Upper lobe of left lung (tissue), 6 donors: ENCODE results near the gene SELENOW. TPM values are rescaled to one million over a fixed set of nuclear protein-coding genes. Genes with fewer than 3 reads are reported as not detected.
"Not testable (repeated sequence)": the region's sequence is repeated elsewhere in the genome, so short reads cannot be mapped to it uniquely, and the experiment has no call there.

ENCODE experiments used
- ATAC-seq, 2 donors: fragments of 200-7000 bp; cut with Tn5 transposase; one replicate each; pipeline ENCODE4 v1.9.1; 2022; ENCODE audit warnings: mild to moderate bottlenecking in 2 of 2, moderate library complexity in 2 of 2; ENCODE audit not compliant: low FRiP score in 2 of 2
- DNase-seq, 2 donors: peaks; one replicate each; pipeline ENCODE4 v3.0.0-alpha.2; 2019 to 2020
- H3K27ac ChIP-seq, 4 donors: fragments of 200-600 bp; sonication (generic); one replicate each; pipeline ENCODE4 v1.5.1; 2016 to 2019
- H3K27me3 ChIP-seq, 4 donors: fragments of 200-600 bp; sonication (generic); one replicate each; pipeline ENCODE4 v1.5.1; 2017 to 2019
- H3K36me3 ChIP-seq, 4 donors: fragments of 200-600 bp; sonication (generic); one replicate each; pipeline ENCODE4 v1.5.1; 2016 to 2019
- H3K4me1 ChIP-seq, 4 donors: fragments of 200-600 bp; sonication (generic); one replicate each; pipeline ENCODE4 v1.5.1; 2018 to 2019
- H3K4me3 ChIP-seq, 4 donors: fragments of 200-600 bp; sonication (generic); one replicate each; pipeline ENCODE4 v1.5.1; 2017 to 2019; ENCODE audit warnings: mild to moderate bottlenecking in 2 of 4, moderate library complexity in 1 of 4
- H3K9me3 ChIP-seq, 4 donors: fragments of 200-600 bp; sonication (generic); one replicate each; pipeline ENCODE4 v1.5.1; 2018 to 2019
- EP300 ChIP-seq, 4 donors: sonication (generic); formaldehyde crosslinking; IDR thresholded peaks; one replicate each; pipeline ENCODE4 v1.5.1; 2017; ENCODE audit warnings: antibody characterized with exemption in 4 of 4, control low read depth in 2 of 4
- POLR2A ChIP-seq, 4 donors: fragments of 450-650 bp; IDR thresholded peaks; one replicate each; pipeline ENCODE4 v1.5.1; 2016 to 2017; ENCODE audit warnings: antibody characterized with exemption in 4 of 4, mild to moderate bottlenecking in 2 of 4
- POLR2AphosphoS5 ChIP-seq, 2 donors: sonication (generic); formaldehyde crosslinking; IDR thresholded peaks; one replicate each; pipeline ENCODE4 v1.5.1; 2017; ENCODE audit warnings: antibody characterized with exemption in 2 of 2
- WGBS, 2 donors: methylation state at CpG; one replicate each; pipeline ENCODE4 v1.1.5; 2017 to 2018; 5-methylcytosine and 5-hydroxymethylcytosine counted together
- total RNA-seq, 6 donors: library from RNA; depleted of rRNA in 4 of 6; stranded (reverse); fragments of >200 nt in 4 of 6; gene quantifications; one replicate each; pipeline versions ENCODE4 v1.1.0 to v1.2.1, GENCODE V29; 2016 to 2021
- TF ChIP-seq, protein P1 (sequence below), 6 experiments: fragments of 450-650 bp in 4 of 6; fragments of 200-600 bp in 2 of 6; sonication (generic) in 2 of 6; IDR thresholded peaks; one replicate each; pipeline ENCODE4 v1.5.1; 2016 to 2019; ENCODE audit warnings: antibody characterized with exemption in 6 of 6
- donor health status: DM: no; HTN: no; CAD: no; lungs with moderate emphysema.
- donor health status: DM: no; HTN: yes; CAD: no; lungs with severe emphysema.

SELENOW gene
- total RNA-seq, 6 donors from 2014 or later, result 194 to 455 (median 325) TPM

DNA sequence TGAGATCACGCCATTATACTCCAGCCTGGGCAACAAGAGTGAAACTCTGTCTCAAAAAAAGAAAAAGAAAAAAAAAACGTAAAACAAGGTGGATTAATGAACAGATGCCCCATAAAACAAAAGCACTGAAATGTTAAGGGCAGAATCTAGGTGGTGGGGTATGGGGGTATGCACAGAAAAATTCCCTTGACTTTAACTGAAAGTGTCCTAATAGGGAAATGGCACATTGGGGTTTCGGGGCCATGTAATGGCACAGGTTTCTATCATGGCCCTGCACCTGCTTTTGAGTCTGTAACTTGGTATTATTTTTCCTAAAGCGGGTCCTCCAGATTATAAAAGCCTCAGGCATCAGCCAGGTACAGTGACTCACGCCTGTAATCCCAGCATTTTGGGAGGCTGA, 16.9 kb upstream of the SELENOW start:
- TF ChIP-seq EP300 (IDR thresholded peaks at IDR 0.05) (no peak), POLR2A (IDR thresholded peaks at IDR 0.05) (no peak), POLR2AphosphoS5 (IDR thresholded peaks at IDR 0.05) (no peak)
- TF ChIP-seq, protein P1, sequence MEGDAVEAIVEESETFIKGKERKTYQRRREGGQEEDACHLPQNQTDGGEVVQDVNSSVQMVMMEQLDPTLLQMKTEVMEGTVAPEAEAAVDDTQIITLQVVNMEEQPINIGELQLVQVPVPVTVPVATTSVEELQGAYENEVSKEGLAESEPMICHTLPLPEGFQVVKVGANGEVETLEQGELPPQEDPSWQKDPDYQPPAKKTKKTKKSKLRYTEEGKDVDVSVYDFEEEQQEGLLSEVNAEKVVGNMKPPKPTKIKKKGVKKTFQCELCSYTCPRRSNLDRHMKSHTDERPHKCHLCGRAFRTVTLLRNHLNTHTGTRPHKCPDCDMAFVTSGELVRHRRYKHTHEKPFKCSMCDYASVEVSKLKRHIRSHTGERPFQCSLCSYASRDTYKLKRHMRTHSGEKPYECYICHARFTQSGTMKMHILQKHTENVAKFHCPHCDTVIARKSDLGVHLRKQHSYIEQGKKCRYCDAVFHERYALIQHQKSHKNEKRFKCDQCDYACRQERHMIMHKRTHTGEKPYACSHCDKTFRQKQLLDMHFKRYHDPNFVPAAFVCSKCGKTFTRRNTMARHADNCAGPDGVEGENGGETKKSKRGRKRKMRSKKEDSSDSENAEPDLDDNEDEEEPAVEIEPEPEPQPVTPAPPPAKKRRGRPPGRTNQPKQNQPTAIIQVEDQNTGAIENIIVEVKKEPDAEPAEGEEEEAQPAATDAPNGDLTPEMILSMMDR (IDR thresholded peaks at IDR 0.05), result no peak
- Histone ChIP-seq H3K4me3 (no peak overlapping the region), H3K9me3 (no peaks in the 10 kb centered on the region), H3K4me1 (no peaks in the 10 kb centered on the region), H3K36me3 (peaks cover 7 to 40% (median 20%) of the 10 kb centered on the region in 4 donors), H3K27ac (no peak overlapping the region), H3K27me3 (no peaks in the 10 kb centered on the region)
- no peak for ATAC-seq
- WGBS, 2 donors, result 80 to 86% methylated on average over 5 of the region's 5 CpGs
- DNase-seq, result no peak

DNA sequence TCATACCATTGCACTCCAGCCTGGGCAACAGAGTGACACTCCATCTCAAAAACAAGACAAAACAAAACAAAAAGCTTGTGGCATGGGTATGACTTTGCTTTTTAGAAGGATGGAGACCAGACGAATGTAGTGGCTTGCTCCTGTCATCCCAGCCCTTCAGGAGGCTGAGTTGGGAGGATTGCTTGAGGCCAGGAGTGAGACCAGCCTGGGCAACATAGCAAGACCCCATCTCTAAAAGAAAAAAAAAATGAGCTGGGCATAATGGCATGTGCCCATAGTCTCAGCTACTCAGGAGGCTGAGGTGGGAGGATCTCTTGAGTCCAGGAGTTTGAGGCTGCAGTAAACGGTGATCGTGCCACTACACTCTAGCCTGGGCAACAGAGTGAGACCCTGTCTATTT, 16.4 kb upstream of the SELENOW start:
- ATAC-seq (no peak), DNase-seq (no peak)
- no peak overlapping the region for H3K27ac ChIP-seq
- H3K36me3 ChIP-seq, result peaks cover 1 to 34% (median 14%) of the 10 kb centered on the region in 4 donors
- TF ChIP-seq POLR2A (IDR thresholded peaks at IDR 0.05), result no peak
- TF ChIP-seq POLR2AphosphoS5 (IDR thresholded peaks at IDR 0.05), result no peak
- TF ChIP-seq EP300 (IDR thresholded peaks at IDR 0.05), result no peak
- TF ChIP-seq, protein P1 (IDR thresholded peaks at IDR 0.05), result no peak
- H3K27me3 ChIP-seq, result no peaks in the 10 kb centered on the region
- H3K4me3 ChIP-seq, result no peak overlapping the region
- no peaks in the 10 kb centered on the region for H3K4me1 ChIP-seq
- H3K9me3 ChIP-seq, result no peaks in the 10 kb centered on the region
- WGBS, 2 donors, result 91% methylated on average over 2 to 3 of the region's 3 CpGs

DNA sequence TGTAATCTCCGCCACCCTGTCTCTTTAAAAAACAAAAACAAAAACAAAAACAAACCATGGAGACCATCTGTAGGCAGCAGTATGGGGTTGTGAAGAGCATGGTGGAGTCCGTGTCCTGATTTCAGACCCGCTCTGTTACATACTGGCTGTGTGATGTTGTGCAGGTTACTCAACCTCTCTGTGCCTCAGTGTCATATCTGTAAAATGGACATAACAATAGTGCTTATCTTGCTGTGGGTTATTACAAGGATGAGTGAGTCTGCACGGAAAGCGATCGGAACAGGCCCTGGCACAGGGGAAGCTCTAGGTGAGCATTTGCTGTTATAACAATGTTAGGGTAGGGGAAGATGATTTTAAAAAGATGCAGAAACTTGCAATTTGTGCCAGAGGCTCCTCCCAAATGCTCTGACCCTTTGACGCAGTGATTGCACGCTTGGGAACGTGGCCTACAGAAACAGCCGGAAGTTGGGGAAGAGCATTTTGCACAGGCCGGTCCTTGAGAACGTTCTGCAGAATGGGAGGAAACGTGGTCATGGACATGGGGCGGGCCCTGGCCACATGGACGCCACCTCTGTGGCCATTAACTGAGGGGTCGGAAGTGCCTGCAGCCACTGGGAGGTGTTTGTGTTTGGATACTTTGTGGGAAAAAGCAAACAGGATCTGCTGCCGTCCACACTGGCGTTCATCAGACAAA, 15.7 kb upstream of the SELENOW start:
- H3K4me1 ChIP-seq, result no peaks in the 10 kb centered on the region
- H3K27me3 ChIP-seq, result no peaks in the 10 kb centered on the region
- ATAC-seq (no peak), DNase-seq (no peak)
- peak in 1 of 2 donors; percentile 19 for TF ChIP-seq POLR2AphosphoS5 (IDR thresholded peaks at IDR 0.05)
- TF ChIP-seq EP300 (IDR thresholded peaks at IDR 0.05), result no peak
- no peak overlapping the region for H3K27ac ChIP-seq
- H3K4me3 ChIP-seq, result no peak overlapping the region
- H3K9me3 ChIP-seq, result no peaks in the 10 kb centered on the region
- WGBS, 2 donors, result 52 to 62% methylated on average over 18 of the region's 18 CpGs
- H3K36me3 ChIP-seq, result peaks cover 0 to 28% (median 8%) of the 10 kb centered on the region in 4 donors

DNA sequence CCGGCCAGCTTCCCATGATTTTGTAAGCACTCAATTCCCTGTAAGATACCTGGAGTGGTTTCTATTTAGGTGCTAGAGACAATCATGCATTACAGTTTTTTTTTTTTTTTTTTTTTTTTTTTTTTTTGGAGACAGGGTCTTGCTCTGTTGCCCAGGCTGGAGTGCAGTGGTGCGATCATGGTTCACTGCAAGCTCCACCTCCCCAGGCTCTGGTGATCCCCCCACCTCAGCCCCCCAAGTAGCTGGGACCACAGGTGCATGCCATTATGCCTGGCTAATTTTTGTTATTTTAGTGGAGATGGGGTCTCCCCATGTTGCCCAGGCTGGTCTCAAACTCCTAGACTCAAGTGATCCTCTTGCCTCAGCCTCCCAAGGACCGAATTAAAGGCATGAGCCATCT, 13.8 kb upstream of the SELENOW start:
- DNase-seq, H3K9me3 ChIP-seq, H3K27ac ChIP-seq, H3K27me3 ChIP-seq, H3K4me3 ChIP-seq, H3K36me3 ChIP-seq, H3K4me1 ChIP-seq, ATAC-seq: not testable (repeated sequence)
- 93 to 97% methylated on average over 3 of the region's 3 CpGs for WGBS, 2 donors

DNA sequence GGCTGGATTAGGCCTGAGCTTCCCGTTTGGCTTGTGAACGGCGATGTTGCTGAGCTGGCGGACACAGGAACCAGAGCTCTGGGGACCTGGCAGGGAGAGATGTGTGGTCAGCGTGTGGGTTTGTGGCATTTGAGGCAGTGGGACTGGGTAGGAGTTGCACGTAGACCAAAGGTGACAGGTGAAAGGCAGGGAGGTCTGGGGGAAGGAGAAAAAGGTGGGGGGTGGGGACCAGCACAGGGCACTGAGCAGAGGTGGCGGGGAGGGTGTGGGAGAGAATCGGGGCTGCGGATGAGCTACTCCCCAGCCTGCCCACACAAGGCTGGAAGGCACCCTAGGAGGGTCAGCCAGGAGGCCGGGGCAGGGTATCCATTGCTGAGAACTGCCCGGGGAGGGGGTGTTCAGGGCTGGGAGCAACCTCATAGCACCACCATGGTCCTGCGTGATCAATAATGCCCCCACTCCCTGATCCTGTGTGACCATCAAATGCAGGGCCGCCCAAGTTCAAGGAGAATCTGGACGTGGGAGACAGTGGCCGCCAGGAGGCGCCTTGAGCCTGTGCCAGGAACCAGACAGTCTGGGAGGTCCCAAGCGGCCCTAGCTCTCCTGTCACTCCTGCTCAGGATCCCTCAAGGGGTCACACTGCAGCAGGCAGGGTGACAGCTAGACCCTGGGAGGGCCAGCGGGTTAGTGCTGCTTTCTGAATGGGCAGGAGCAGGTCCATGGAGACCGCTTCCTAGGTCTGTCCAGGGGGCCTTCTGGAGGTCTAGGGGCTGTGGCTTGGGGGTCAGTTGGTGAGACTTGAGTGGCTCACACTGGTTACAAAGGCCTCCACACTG, 12.8 kb upstream of the SELENOW start:
- DNase-seq, result peak; percentile 51 to 87
- Histone ChIP-seq H3K27me3 (no peaks in the 10 kb centered on the region), H3K4me3 (no peak overlapping the region), H3K4me1 (no peaks in the 10 kb centered on the region), H3K27ac (no peak overlapping the region), H3K36me3 (no peaks in the 10 kb centered on the region), H3K9me3 (no peaks in the 10 kb centered on the region)
- ATAC-seq, result peak; percentile 68 to 76
- TF ChIP-seq, protein P1 (IDR thresholded peaks at IDR 0.05), result peak; percentile 54 to 84 (median 70)
- TF ChIP-seq EP300 (IDR thresholded peaks at IDR 0.05), result no peak
- no peak for TF ChIP-seq POLR2A (IDR thresholded peaks at IDR 0.05)
- WGBS, 2 donors, result 41 to 43% methylated on average over 12 to 19 of the region's 19 CpGs
